HCT116 (cell line): ENCODE results near the gene EXOC4.

Source experiments
- CEBPB ChIP-seq: IDR thresholded peaks from 2 replicates; pipeline ENCODE4 v1.6.1; 2012; ENCODE audit warnings: low read depth
- CTCF ChIP-seq, 3 experiments: fragments of 200-600 bp in 1 of 3; sonication (generic) in 1 of 3; IDR thresholded peaks in 2 of 3; conservative IDR thresholded peaks in 1 of 3; 2 replicates each; pipeline ENCODE4 v1.5.1; 2012 to 2017; ENCODE audit warnings: low read depth in 2 of 3, low read length in 2 of 3, antibody characterized with exemption in 1 of 3, borderline replicate concordance in 1 of 3, control low read depth in 1 of 3, mild to moderate bottlenecking in 1 of 3, mixed read lengths in 1 of 3, mixed run types in 1 of 3, moderate library complexity in 1 of 3; ENCODE audit not compliant: insufficient read depth in 1 of 3
- POLR2A ChIP-seq: IDR thresholded peaks from 2 replicates; pipeline ENCODE4 v1.7.0; 2011; ENCODE audit warnings: borderline replicate concordance; ENCODE audit not compliant: insufficient read depth, insufficient read length; ENCODE audit errors: extremely low read depth
- POLR2AphosphoS5 ChIP-seq: IDR thresholded peaks from 2 replicates; pipeline ENCODE4 v1.6.1; 2011; ENCODE audit warnings: mild to moderate bottlenecking, low read depth, low read length, moderate library complexity
- SRF ChIP-seq: IDR thresholded peaks from 2 replicates; pipeline ENCODE4 v1.6.1; 2012; ENCODE audit warnings: low read depth

GRCh38 chr7:133724694-133725093 is 471.8 kb downstream of the EXOC4 start:
- TF ChIP-seq CTCF (IDR thresholded peaks at IDR 0.05 in 2 of 3, conservative IDR thresholded peaks at IDR 0.05 in 1 of 3; ENCODE audit: borderline replicate concordance in 1 of 3, insufficient read depth in 1 of 3, low read depth in 2 of 3, low read length in 2 of 3) (no peak), POLR2AphosphoS5 (no peak), CEBPB (no peak), SRF (no peak), POLR2A (no peak)
